ENCODE data around the gene ARHGAP42. TPM values are rescaled to one million over a fixed set of nuclear protein-coding genes. Genes with fewer than 3 reads are reported as not detected.
A peak's percentile ranks its signal among the peaks of the same experiment; 100 is the strongest.

ARHGAP42 gene
- total and polyA plus RNA-seq, 4 donors: 15.6 to 37.7 (median 30.5) TPM

DNA sequence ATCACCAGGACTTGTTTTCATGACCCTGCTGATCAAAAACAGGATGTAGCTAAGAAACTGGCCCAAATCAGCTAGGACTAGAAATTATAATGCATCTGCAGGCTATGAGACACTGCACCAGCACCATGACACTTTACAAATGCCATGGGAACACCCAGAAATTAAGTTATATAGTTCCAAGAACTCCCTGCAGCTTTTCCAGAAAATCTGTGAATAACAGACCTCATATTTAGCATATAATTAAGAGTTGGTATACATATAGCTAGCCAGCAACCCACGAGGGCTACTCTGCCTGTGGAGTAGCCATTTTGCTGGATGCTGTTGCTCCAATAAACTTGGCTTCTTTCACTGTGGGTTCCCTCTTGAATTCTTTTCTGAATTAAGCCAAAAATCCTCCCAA is 341.6 kb downstream of the ARHGAP42 start:
- WGBS (ENCODE audit: insufficient coverage): no CpG with 5 or more reads among the region's 1 CpG
- Histone ChIP-seq H3K27ac (ENCODE audit: low read depth, low read length) (no peak overlapping the region), H3K9me3 (ENCODE audit: control insufficient read depth, insufficient read depth, low read length) (no peaks in the 10 kb centered on the region), H3K27me3 (ENCODE audit: control insufficient read depth, insufficient read depth, low read length) (no peaks in the 10 kb centered on the region), H3K4me1 (ENCODE audit: control insufficient read depth, insufficient read depth, low read length) (no peaks in the 10 kb centered on the region), H3K4me3 (ENCODE audit: low read depth, low read length) (no peak overlapping the region), H3K36me3 (ENCODE audit: control insufficient read depth, insufficient read depth, low read length) (no peaks in the 10 kb centered on the region)
- no peak for DNase-seq (ENCODE audit: low read depth in 4 of 6, low spot score in 6 of 6)

DNA sequence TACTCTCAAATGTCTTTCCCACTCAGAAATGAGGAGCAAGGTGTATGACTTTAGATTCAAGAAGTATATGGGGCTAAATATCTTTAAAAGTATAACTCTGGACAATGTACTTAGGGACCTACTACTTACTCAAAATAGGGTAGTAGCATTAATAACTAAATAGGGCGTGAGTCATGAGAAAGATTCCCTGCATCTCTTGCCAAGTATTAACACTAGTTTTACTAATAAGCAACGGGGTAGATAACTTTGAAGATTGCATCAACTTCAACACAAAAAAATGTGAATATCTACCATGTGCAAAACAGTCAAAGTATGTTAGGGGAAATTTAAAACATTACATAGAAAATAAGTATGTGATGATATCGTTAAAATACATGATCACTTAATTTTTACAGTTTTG is 342.9 kb downstream of the ARHGAP42 start:
- Histone ChIP-seq H3K27ac (ENCODE audit: low read depth, low read length) (no peak overlapping the region), H3K4me3 (ENCODE audit: low read depth, low read length) (no peak overlapping the region), H3K9me3 (ENCODE audit: control insufficient read depth, insufficient read depth, low read length) (no peaks in the 10 kb centered on the region), H3K36me3 (ENCODE audit: control insufficient read depth, insufficient read depth, low read length) (no peaks in the 10 kb centered on the region), H3K4me1 (ENCODE audit: control insufficient read depth, insufficient read depth, low read length) (no peaks in the 10 kb centered on the region), H3K27me3 (ENCODE audit: control insufficient read depth, insufficient read depth, low read length) (no peaks in the 10 kb centered on the region)
- no peak for DNase-seq (ENCODE audit: low read depth in 4 of 6, low spot score in 6 of 6)
- no CpG with 5 or more reads among the region's 3 CpGs for WGBS (ENCODE audit: insufficient coverage)

DNA sequence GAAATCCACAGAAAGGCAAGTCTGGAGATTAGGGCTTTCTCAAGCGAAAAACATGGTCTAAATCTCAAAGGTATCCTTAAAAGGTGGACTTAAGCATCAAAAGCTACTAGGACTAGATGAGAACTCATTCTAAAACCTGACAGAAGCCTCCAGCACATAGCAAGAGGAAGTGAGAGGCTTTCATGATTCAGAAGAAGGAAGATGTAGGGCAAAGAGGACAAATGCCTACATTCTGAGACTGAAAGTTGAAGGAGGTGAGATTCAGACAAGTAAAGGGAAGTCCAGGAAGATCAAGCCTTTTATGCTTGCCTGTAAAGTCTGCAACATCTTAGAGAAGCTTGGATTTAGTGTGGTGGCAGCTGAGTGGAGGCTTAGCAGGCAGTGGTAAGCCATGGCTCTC is 343.6 kb downstream of the ARHGAP42 start:
- H3K9me3 ChIP-seq (ENCODE audit: control insufficient read depth, insufficient read depth, low read length): no peaks in the 10 kb centered on the region
- no peak for DNase-seq (ENCODE audit: low read depth in 4 of 6, low spot score in 6 of 6)
- WGBS (ENCODE audit: insufficient coverage): 83% methylated on average over 1 of the region's 1 CpG

GRCh38 chr11:101031713-101032112 is 344.6 kb downstream of the ARHGAP42 start:
- no peaks in the 10 kb centered on the region for H3K9me3 ChIP-seq (ENCODE audit: control insufficient read depth, insufficient read depth, low read length)
- H3K4me3 ChIP-seq (ENCODE audit: low read depth, low read length): no peak overlapping the region
- no peak for DNase-seq (ENCODE audit: low read depth in 4 of 6, low spot score in 6 of 6)
- no peaks in the 10 kb centered on the region for H3K4me1 ChIP-seq (ENCODE audit: control insufficient read depth, insufficient read depth, low read length)
- H3K27me3 ChIP-seq (ENCODE audit: control insufficient read depth, insufficient read depth, low read length): no peaks in the 10 kb centered on the region
- H3K27ac ChIP-seq (ENCODE audit: low read depth, low read length): no peak overlapping the region
- WGBS (ENCODE audit: insufficient coverage): no CpG with 5 or more reads among the region's 3 CpGs
- no peaks in the 10 kb centered on the region for H3K36me3 ChIP-seq (ENCODE audit: control insufficient read depth, insufficient read depth, low read length)

More for the DNA sequence above, 343.6 kb downstream of the ARHGAP42 start:
- H3K4me3 ChIP-seq (ENCODE audit: low read depth, low read length): no peak overlapping the region
- no peaks in the 10 kb centered on the region for H3K4me1 ChIP-seq (ENCODE audit: control insufficient read depth, insufficient read depth, low read length)
- no peaks in the 10 kb centered on the region for H3K36me3 ChIP-seq (ENCODE audit: control insufficient read depth, insufficient read depth, low read length)
- H3K27ac ChIP-seq (ENCODE audit: low read depth, low read length): no peak overlapping the region
- no peaks in the 10 kb centered on the region for H3K27me3 ChIP-seq (ENCODE audit: control insufficient read depth, insufficient read depth, low read length)

DNA sequence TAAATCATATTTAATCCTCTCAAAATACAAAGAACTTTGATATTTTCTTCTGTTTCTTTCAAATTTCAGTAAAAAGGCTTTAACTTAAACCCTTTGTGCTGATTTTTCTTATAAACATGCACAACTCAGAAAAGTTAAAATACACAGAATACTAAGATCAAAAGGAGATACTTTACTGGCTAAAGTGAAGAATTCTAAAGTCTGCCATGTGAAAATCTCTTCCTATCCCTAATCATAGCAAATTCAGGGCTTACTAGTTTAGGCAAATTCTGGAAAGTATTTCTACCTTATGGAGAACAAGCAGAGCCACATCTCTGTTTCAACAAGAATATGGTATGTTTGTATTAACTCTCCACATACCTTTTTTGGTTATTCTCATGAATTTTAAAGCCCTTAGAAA is 345.9 kb downstream of the ARHGAP42 start:
- no peaks in the 10 kb centered on the region for H3K4me1 ChIP-seq (ENCODE audit: control insufficient read depth, insufficient read depth, low read length)
- no peaks in the 10 kb centered on the region for H3K27me3 ChIP-seq (ENCODE audit: control insufficient read depth, insufficient read depth, low read length)
- H3K36me3 ChIP-seq (ENCODE audit: control insufficient read depth, insufficient read depth, low read length): no peaks in the 10 kb centered on the region
- no peaks in the 10 kb centered on the region for H3K9me3 ChIP-seq (ENCODE audit: control insufficient read depth, insufficient read depth, low read length)
- H3K27ac ChIP-seq (ENCODE audit: low read depth, low read length): no peak overlapping the region
- no peak overlapping the region for H3K4me3 ChIP-seq (ENCODE audit: low read depth, low read length)
- DNase-seq (ENCODE audit: low read depth in 4 of 6, low spot score in 6 of 6): no peak

- H3K27ac ChIP-seq (ENCODE audit: low read depth, low read length): no peak overlapping the region
- no peak overlapping the region for H3K4me3 ChIP-seq (ENCODE audit: low read depth, low read length)
- no peaks in the 10 kb centered on the region for H3K9me3 ChIP-seq (ENCODE audit: control insufficient read depth, insufficient read depth, low read length)
- 45% methylated on average over 4 of the region's 4 CpGs for WGBS (ENCODE audit: insufficient coverage)
- H3K27me3 ChIP-seq (ENCODE audit: control insufficient read depth, insufficient read depth, low read length): no peaks in the 10 kb centered on the region
- DNase-seq (ENCODE audit: low read depth in 4 of 6, low spot score in 6 of 6): peak in 5 of 6 donors; percentile 2 to 67 (median 7)
- no peaks in the 10 kb centered on the region for H3K4me1 ChIP-seq (ENCODE audit: control insufficient read depth, insufficient read depth, low read length)
- no peaks in the 10 kb centered on the region for H3K36me3 ChIP-seq (ENCODE audit: control insufficient read depth, insufficient read depth, low read length)
Measured at GRCh38 chr11:101034076-101034475, 347.0 kb downstream of the ARHGAP42 start.

GRCh38 chr11:101035872-101036271 is 348.8 kb downstream of the ARHGAP42 start:
- no peak overlapping the region for H3K4me3 ChIP-seq (ENCODE audit: low read depth, low read length)
- WGBS (ENCODE audit: insufficient coverage): no CpG with 5 or more reads among the region's 1 CpG
- H3K27me3 ChIP-seq (ENCODE audit: control insufficient read depth, insufficient read depth, low read length): no peaks in the 10 kb centered on the region
- DNase-seq (ENCODE audit: low read depth in 4 of 6, low spot score in 6 of 6): no peak
- no peaks in the 10 kb centered on the region for H3K4me1 ChIP-seq (ENCODE audit: control insufficient read depth, insufficient read depth, low read length)
- no peaks in the 10 kb centered on the region for H3K9me3 ChIP-seq (ENCODE audit: control insufficient read depth, insufficient read depth, low read length)
- no peaks in the 10 kb centered on the region for H3K36me3 ChIP-seq (ENCODE audit: control insufficient read depth, insufficient read depth, low read length)
- H3K27ac ChIP-seq (ENCODE audit: low read depth, low read length): no peak overlapping the region

Small RNAs within 50 kb of the gene (small RNA-seq; reads per million reads assigned to genes)
- not detected for gene RN7SL222P (ENCODE audit: low replicate concordance)

Measured in spinal cord (tissue), 10 donors.